B cell (primary cell): ENCODE data around the gene ZC3H18. TPM values are rescaled to one million over a fixed set of nuclear protein-coding genes. Genes with fewer than 3 reads are reported as not detected.

Experiments
- ATAC-seq: fragments of 200-7000 bp; cut with Tn5 transposase; one replicate; pipeline ENCODE4 v1.10.0; 2021; ENCODE audit warnings: low read depth, mild to moderate bottlenecking, moderate number of reproducible peaks, moderate library complexity
- CTCF ChIA-PET: fragments of 350-600 bp; sonication (Branson Sonifier 250); formaldehyde crosslinking; loops from one replicate; lab custom pipeline; 2021; ENCODE audit warnings: antibody characterized with exemption, inconsistent platforms; lab: Charles Lee
- POLR2A ChIA-PET: fragments of 350-600 bp; sonication (Branson Sonifier 250); formaldehyde crosslinking; loops from one replicate; lab custom pipeline; 2021; ENCODE audit warnings: antibody characterized with exemption; lab: Charles Lee
- DNase-seq: peaks from one replicate; pipeline ENCODE4 v3.0.0; 2013
- H2AFZ ChIP-seq: 2 replicates; pipeline ENCODE4 v1.6.1; 2012; ENCODE audit warnings: mild to moderate bottlenecking, low read depth, low read length; ENCODE audit not compliant: insufficient read depth, poor library complexity, severe bottlenecking
- H3K27ac ChIP-seq, 2 donors: 1 replicate in 1 of 2; 2 replicates in 1 of 2; pipeline ENCODE4 v1.5.1; 2012 to 2013; ENCODE audit warnings: low read length in 2 of 2, mild to moderate bottlenecking in 2 of 2, moderate library complexity in 1 of 2
- H3K27me3 ChIP-seq, 4 experiments: fragments of 200-600 bp in 1 of 4; sonication (generic) in 1 of 4; replicated peaks in 1 of 4; 1 replicate in 2 of 4; 2 replicates in 2 of 4; pipeline versions ENCODE4 v1.6.1 to v1.7.0; 2013 to 2016; ENCODE audit warnings: low read length in 3 of 4, mild to moderate bottlenecking in 2 of 4, mixed read lengths in 1 of 4, moderate library complexity in 1 of 4; ENCODE audit not compliant: insufficient read depth in 4 of 4, control insufficient read depth in 3 of 4; ENCODE audit errors: control extremely low read depth in 1 of 4
- H3K36me3 ChIP-seq, 2 experiments: replicated peaks in 1 of 2; 1 replicate in 1 of 2; 2 replicates in 1 of 2; pipeline versions ENCODE4 v1.6.1 to v1.7.1; 2013; ENCODE audit warnings: low read length in 1 of 2; ENCODE audit not compliant: insufficient read depth in 2 of 2, control insufficient read depth in 1 of 2; ENCODE audit errors: control extremely low read depth in 1 of 2, extremely low read depth in 1 of 2
- H3K4me1 ChIP-seq, 2 donors: fragments of 200-600 bp in 1 of 2; sonication (generic) in 1 of 2; 1 replicate in 1 of 2; 2 replicates in 1 of 2; pipeline versions ENCODE4 v1.5.1 to v1.6.1; 2013 to 2017; ENCODE audit warnings: low read length in 2 of 2; ENCODE audit not compliant: control insufficient read depth in 2 of 2, insufficient read depth in 2 of 2
- H3K4me2 ChIP-seq: replicated peaks from 2 replicates; pipeline ENCODE3; 2012; ENCODE audit warnings: mild to moderate bottlenecking, low read depth, low read length; ENCODE audit not compliant: poor library complexity, severe bottlenecking
- H3K4me3 ChIP-seq, 5 experiments: fragments of 200-600 bp in 1 of 5; sonication (generic) in 1 of 5; 1 replicate in 3 of 5; 2 replicates in 2 of 5; pipeline versions ENCODE4 v1.5.1 to v1.7.0; 2011 to 2016; ENCODE audit warnings: low read length in 4 of 5, mild to moderate bottlenecking in 4 of 5, low read depth in 2 of 5, control low read depth in 1 of 5, moderate library complexity in 1 of 5; ENCODE audit not compliant: insufficient read depth in 1 of 5; ENCODE audit errors: control extremely low read depth in 1 of 5, extremely low read depth in 1 of 5
- H3K79me2 ChIP-seq: fragments of 200-600 bp; sonication (generic); one replicate; pipeline ENCODE4 v1.6.0; 2016; ENCODE audit warnings: low read length; ENCODE audit not compliant: control insufficient read depth, insufficient read depth
- H3K9ac ChIP-seq: fragments of 200-600 bp; sonication (generic); 2 replicates; pipeline ENCODE4 v1.6.1; 2017; ENCODE audit warnings: mild to moderate bottlenecking, low read length, moderate library complexity
- H3K9me3 ChIP-seq, 3 donors: one replicate each; pipeline versions ENCODE4 v1.6.1 to v1.7.1; 2013; ENCODE audit warnings: low read length in 2 of 3; ENCODE audit not compliant: control insufficient read depth in 2 of 3, insufficient read depth in 1 of 3; ENCODE audit errors: control extremely low read depth in 1 of 3
- H4K20me1 ChIP-seq: 2 replicates; pipeline ENCODE4 v1.6.0; 2012; ENCODE audit warnings: mild to moderate bottlenecking, low read length; ENCODE audit not compliant: insufficient read depth, control insufficient read depth, poor library complexity, severe bottlenecking
- H3K27ac Mint-ChIP-seq: one replicate; pipeline ENCODE4 v1.8.0; 2021; ENCODE audit warnings: mixed read lengths
- H3K27me3 Mint-ChIP-seq: one replicate; pipeline ENCODE4 v1.8.0; 2021; ENCODE audit warnings: mixed read lengths
- H3K4me1 Mint-ChIP-seq: one replicate; pipeline ENCODE4 v1.8.0; 2021; ENCODE audit warnings: mixed read lengths
- H3K4me3 Mint-ChIP-seq: one replicate; pipeline ENCODE4 v1.8.0; 2021; ENCODE audit warnings: mixed read lengths
- H3K9me3 Mint-ChIP-seq: one replicate; pipeline ENCODE4 v1.8.0; 2022; ENCODE audit warnings: mixed read lengths; ENCODE audit not compliant: insufficient read depth
- CTCF ChIP-seq: fragments of 200-600 bp; IDR thresholded peaks from one replicate; pipeline ENCODE4 v1.8.0; 2022; ENCODE audit warnings: antibody characterized with exemption, mild to moderate bottlenecking
- EZH2 ChIP-seq: IDR thresholded peaks from 2 replicates; pipeline ENCODE4 v1.6.1; 2012; ENCODE audit warnings: borderline replicate concordance, low read depth, mild to moderate bottlenecking, moderate library complexity, low read length; ENCODE audit not compliant: insufficient read depth, poor library complexity, severe bottlenecking
- WGBS: methylation state at CpG from one replicate; pipeline ENCODE4 v1.1.5; 2013; ENCODE audit warnings: missing lambda C conversion rate; ENCODE audit not compliant: insufficient coverage; 5-methylcytosine and 5-hydroxymethylcytosine counted together
- intact Hi-C: fragments of 100-400 bp; cut with micrococcal nuclease; formaldehyde crosslinking; loops from one replicate; pipeline ENCODE4 v1.10.0; 2022
- polyA plus RNA-seq: library from polyadenylated mRNA; depleted of rRNA; stranded (reverse); fragments of >200 nt; gene quantifications from 2 replicates; pipeline ENCODE4 v1.2.3, GENCODE V29; 2012
- total RNA-seq, 2 donors: library from RNA; stranded (reverse); fragments of 120-200 nt in 1 of 2; gene quantifications; 1 replicate in 1 of 2; 2 replicates in 1 of 2; pipeline versions ENCODE4 v1.2.3 to v1.2.4, GENCODE V29; 2013 to 2022

The ZC3H18 gene
- total and polyA plus RNA-seq, 2 donors (not counting 1 experiment from before 2014, with no cell fraction given): 40.4 to 74.2 TPM

GRCh38 chr16:88662222-88662842 is 92.1 kb downstream of the ZC3H18 start:
- Histone ChIP-seq H3K4me2 (peak overlapping the region; percentile 94), H3K9me3 (no peaks in the 10 kb centered on the region), H3K36me3 (peaks cover 0 to 8% of the 10 kb centered on the region in 2 experiments), H3K4me3 (peak overlapping the region; percentile 49 to 89 (median 88)), H2AFZ (peak overlapping the region; percentile 96), H3K4me1 (peaks cover 18 to 30% of the 10 kb centered on the region in 2 donors), H4K20me1 (no peaks in the 10 kb centered on the region), H3K9ac (peak overlapping the region; percentile 91), H3K27ac (peak overlapping the region; percentile 10 to 88), H3K27me3 (no peaks in the 10 kb centered on the region), H3K79me2 (peaks cover 55% of the 10 kb centered on the region)
- TF ChIP-seq EZH2: no peak
- no peak for TF ChIP-seq CTCF
- Mint-ChIP-seq H3K4me3 (peak overlapping the region; percentile 91), H3K27me3 (no peaks in the 10 kb centered on the region), H3K27ac (peak overlapping the region; percentile 85), H3K4me1 (peaks cover 31% of the 10 kb centered on the region), H3K9me3 (no peaks in the 10 kb centered on the region)
- POLR2A ChIA-PET: interaction anchor here (0.6 to 1.9 kb wide), 5 partner anchors 10 to 25 kb away, joined by 4 to 6 read pairs (median 4); no protein-coding TSS in a partner anchor
- no peak for DNase-seq
- no peak for ATAC-seq
- CTCF ChIA-PET: interaction anchor here (0.7 kb wide), 1 partner anchor 22 kb away, joined by 3 read pairs; no protein-coding TSS in a partner anchor
- 3% methylated on average over 49 of the region's 49 CpGs for WGBS
- intact Hi-C loops: loop anchor here (2.0 kb wide), 1 partner anchor 38 kb away; no protein-coding TSS in a partner anchor
